HG03196 (cell line): ENCODE data around the gene ULBP2.

Experiments used
- ATAC-seq: cut with Tn5 transposase; IDR thresholded peaks from one replicate; pipeline ENCODE4 v1.9.1; 2021; ENCODE audit not compliant: unreplicated experiment

The ULBP2 gene

GRCh38 chr6:149941583-149942460, at the start of gene ULBP2:
Gene ULBP2, plus strand, starts transcription at chr6:149942014. Its CDS starts 59 bp downstream, at chr6:149942073.
- ATAC-seq, result no peak

GRCh38 chr6:149895048-149895590, 46.7 kb upstream of the ULBP2 start:
- ATAC-seq, result no peak

- no peak for ATAC-seq
Observed at GRCh38 chr6:149895833-149896271, 46.0 kb upstream of the ULBP2 start.

- no peak for ATAC-seq
Observed at GRCh38 chr6:149896491-149896890, 45.3 kb upstream of the ULBP2 start.

- no peak for ATAC-seq
Observed at GRCh38 chr6:149897015-149897697, 44.7 kb upstream of the ULBP2 start.

GRCh38 chr6:149897855-149898744, 43.7 kb upstream of the ULBP2 start, which contains the start of gene RAET1E:
Gene RAET1E, minus strand, starts transcription at chr6:149898113. Its CDS starts 7,212 bp downstream, at chr6:149890901.
- no peak for ATAC-seq

GRCh38 chr6:149898966-149899365, 42.8 kb upstream of the ULBP2 start:
- no peak for ATAC-seq

GRCh38 chr6:149899486-149899885, 42.3 kb upstream of the ULBP2 start:
- no peak for ATAC-seq

- ATAC-seq, result no peak
Observed at GRCh38 chr6:149899926-149900619, 41.7 kb upstream of the ULBP2 start.

- ATAC-seq, result no peak
Observed at GRCh38 chr6:149900620-149901443, 41.0 kb upstream of the ULBP2 start.

GRCh38 chr6:149901444-149902140, 40.2 kb upstream of the ULBP2 start:
- ATAC-seq, result no peak

- no peak for ATAC-seq
Observed at GRCh38 chr6:149903938-149904611, 37.7 kb upstream of the ULBP2 start.

GRCh38 chr6:149904661-149905370, 37.0 kb upstream of the ULBP2 start:
- no peak for ATAC-seq

- ATAC-seq, result no peak
Observed at GRCh38 chr6:149905371-149905910, 36.4 kb upstream of the ULBP2 start.

GRCh38 chr6:149905911-149906371, 35.9 kb upstream of the ULBP2 start:
- no peak for ATAC-seq

- ATAC-seq, result no peak
Observed at GRCh38 chr6:149906405-149906804, 35.4 kb upstream of the ULBP2 start.

- ATAC-seq, result no peak
Observed at GRCh38 chr6:149907317-149907716, 34.5 kb upstream of the ULBP2 start.
